Activated T-helper 1 cell treated with anti-CD3 and anti-CD28 coated beads, Interleukin-2, amount 50 U/mL, for 16 hours (primary cell): ENCODE measurements around the gene RAB6C.
"Not testable (repeated sequence)": the region's sequence is repeated elsewhere in the genome, so short reads cannot be mapped to it uniquely, and the experiment has no call there.

ENCODE experiments used
- DNase-seq, 2 donors: peaks; one replicate each; pipeline ENCODE4 v3.0.0-alpha.2; 2020; ENCODE audit warnings: low read depth in 1 of 2, low spot score in 1 of 2

The RAB6C gene

DNA sequence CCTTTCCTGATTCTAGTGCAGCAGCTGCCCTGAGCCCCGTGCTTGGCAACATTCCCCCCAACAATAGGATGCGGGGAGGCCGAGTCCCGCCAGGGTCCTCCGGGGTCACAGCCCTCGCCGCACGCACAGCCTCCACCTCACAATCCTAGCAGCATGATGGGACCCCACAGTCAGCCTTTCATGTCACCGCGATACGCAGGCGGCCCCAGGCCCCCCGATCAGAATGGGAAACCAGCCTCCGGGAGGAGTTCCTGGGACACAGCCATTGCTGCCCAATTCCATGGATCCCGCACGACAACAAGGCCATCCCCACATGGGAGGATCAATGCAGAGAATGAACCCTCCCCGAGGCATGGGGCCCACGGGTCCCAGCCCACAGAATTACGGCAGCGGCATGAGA lies 13.7 kb downstream of the RAB6C start:
- not testable (repeated sequence) for DNase-seq

DNA sequence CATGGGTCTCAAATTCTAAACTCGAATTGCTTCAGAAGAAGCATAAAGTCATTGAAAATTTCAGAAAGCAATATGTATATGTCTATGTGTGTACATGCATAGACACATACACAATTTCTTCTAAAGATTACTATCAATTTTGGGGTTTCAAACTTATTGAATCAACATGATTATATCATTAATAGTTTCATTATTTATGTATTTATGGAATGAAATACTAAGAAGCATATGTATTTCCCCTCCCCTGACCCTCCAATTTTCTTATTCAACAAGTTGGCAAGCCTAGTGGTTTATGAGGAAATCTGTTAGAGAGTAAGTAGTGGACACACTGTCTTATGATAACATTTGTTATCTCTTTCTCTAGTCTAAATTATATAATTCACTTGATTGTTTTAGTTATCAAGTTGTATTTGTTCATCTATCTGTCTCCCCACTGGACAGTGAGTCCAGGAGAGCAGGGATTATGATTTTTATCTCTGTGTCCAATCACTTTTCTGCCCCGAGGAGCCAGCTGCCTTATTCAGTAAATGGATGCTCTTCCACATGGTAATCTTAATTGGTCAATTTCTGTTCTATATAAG lies 17.3 kb downstream of the RAB6C start:
- not testable (repeated sequence) for DNase-seq

DNA sequence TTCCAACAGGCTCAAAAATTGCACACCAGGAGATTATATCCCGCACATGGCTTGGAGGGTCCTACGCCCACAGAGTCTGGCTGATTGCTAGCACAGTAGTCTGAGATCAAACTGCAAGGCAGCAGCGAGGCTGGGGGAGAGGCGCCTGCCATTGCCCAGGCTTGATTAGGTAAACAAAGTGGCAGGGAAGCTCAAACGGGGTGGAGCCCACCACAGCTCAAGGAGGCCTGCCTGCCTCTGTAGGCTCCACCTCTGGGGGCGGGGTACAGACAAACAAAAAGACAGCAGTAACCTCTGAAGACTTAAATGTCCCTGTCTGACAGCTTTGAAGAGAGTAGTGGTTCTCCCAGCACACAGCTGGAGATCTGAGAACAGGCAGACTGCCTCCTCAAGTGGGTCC lies 19.3 kb downstream of the RAB6C start:
- DNase-seq, result not testable (repeated sequence)

DNA sequence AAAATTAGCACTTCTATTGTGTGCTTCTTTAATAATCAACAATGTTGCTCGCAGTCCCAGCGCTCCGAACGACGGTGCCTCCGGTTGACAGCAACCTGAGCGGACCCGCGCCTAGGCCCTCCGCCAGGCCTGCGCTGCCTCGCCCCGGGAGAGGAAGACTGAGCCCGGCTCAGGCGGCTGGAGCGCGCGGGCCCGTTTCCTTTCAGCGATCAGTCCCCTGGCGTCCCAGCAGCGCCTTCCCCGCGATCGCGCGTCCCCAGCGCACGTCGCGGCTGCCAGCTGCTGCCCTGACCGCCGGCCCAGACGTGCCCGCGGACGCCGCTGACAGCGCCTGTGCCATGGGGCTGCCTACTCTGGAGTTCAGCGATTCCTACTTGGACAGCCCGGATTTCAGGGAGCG lies 26.4 kb downstream of the RAB6C start:
- not testable (repeated sequence) for DNase-seq

DNA sequence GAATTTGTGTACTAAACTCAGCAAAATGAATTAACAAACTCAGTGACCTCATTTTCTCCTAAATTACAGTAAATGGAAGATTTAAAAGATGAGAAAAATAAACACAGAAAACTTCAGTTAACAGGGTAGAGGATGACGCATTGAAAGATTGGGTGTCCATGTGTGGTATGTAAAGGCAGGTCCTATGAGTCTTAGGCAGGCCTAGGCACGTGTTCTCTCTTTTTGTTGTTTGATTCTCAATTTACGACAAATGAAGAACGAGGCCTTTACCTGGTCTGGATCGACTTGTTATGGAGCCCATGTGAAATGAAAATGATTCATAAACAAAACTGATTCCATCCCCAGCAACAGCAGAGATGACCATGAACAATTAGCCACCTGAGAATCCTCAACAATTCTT lies 37.2 kb downstream of the RAB6C start:
- DNase-seq, result not testable (repeated sequence)

DNA sequence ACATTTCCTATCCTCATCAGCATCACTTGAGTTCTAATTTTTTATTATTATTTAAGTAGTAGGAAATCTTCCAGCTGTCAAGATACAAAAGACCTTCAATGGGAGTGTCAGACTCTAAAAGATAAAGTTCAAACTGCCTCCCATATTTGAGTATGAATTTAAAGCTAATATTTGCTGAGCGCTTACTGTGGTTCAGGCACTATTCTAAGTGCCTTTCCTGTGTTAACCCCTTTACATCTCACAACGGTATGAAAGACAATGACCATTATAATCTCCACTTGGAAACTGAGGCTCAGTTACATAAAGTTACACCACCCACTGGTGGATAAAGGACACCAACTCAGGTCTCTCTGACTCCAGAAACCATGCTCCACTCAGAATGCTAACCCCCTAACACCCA lies 39.9 kb downstream of the RAB6C start:
- no peak for DNase-seq

DNA sequence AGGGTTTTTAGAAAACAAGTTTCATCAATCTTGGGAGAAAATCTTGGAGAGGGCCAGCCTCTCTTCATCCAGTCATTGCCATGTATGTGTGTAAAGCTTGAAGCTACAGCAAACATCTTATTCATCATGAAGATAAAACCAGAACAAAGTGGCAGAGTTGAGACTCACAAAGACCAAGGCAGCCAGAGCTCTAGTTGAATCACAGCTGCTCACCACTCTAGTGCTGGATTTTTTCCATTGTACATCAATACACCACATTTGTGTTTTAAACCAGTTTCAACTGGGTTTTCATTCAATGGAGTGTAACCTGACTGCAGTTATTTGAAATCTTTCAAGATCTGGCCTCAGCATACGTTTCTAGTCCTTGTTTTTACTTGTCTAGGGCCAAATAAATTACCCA lies 40.6 kb downstream of the RAB6C start:
- DNase-seq, result not testable (repeated sequence)

DNA sequence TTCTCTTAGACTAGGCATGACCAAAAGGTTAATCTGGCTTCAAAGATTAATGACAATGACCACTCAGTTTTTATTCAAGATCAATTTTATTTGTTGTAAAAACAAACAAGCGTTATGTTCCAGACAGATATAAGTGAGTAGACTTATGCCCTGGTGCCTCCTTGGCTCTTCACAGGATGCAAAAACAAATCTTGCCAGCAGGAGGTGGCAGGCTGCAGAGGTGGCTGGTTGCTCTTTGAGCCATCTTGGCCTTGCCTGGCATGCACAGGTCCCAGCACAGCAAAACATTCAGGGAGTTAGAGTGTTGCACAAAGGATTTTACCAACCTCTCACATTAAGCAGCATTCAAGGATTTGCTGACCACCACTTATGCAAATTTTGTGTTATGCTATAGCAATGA lies 46.5 kb downstream of the RAB6C start:
- not testable (repeated sequence) for DNase-seq
